H1 (cell line): ENCODE results near the gene GABRA4. TPM values are rescaled to one million over a fixed set of nuclear protein-coding genes. Genes with fewer than 3 reads are reported as not detected.
A peak's percentile ranks its signal among the peaks of the same experiment; 100 is the strongest.

Experiments used
- ASH2L ChIP-seq: fragments of 200-600, 300-600 bp; sonication (generic); IDR thresholded peaks from one replicate; pipeline ENCODE4 v1.7.1; 2017; ENCODE audit warnings: low read length
- BACH1 ChIP-seq: IDR thresholded peaks from 2 replicates; pipeline ENCODE4 v1.6.1; 2012; ENCODE audit warnings: low read length, improper control_type of control experiment
- BCL11A ChIP-seq, 2 experiments: IDR thresholded peaks; one replicate each; pipeline ENCODE4 v1.6.1; 2011; ENCODE audit warnings: low read depth in 2 of 2, low read length in 2 of 2, mild to moderate bottlenecking in 2 of 2
- CBX5 ChIP-seq: fragments of 300-800, 300-1000 bp; sonication (generic); IDR thresholded peaks from 2 replicates; pipeline ENCODE4 v1.7.1; 2016; ENCODE audit warnings: antibody characterized with exemption, low read length, low read depth
- CREB1 ChIP-seq: IDR thresholded peaks from 2 replicates; pipeline ENCODE4 v1.6.1; 2012; ENCODE audit warnings: inconsistent platforms
- EZH2 ChIP-seq: fragments of 200-600 bp; sonication (generic); IDR thresholded peaks from 2 replicates; pipeline ENCODE4 v1.7.1; 2012; ENCODE audit warnings: low read depth, mild to moderate bottlenecking, moderate library complexity, low read length, inconsistent platforms; ENCODE audit not compliant: severe bottlenecking
- GTF2F1 ChIP-seq: IDR thresholded peaks from 2 replicates; pipeline ENCODE4 v1.6.1; 2012; ENCODE audit warnings: low read depth, low read length, improper control_type of control experiment, borderline replicate concordance
- NANOG ChIP-seq: IDR thresholded peaks from 2 replicates; pipeline ENCODE4 v1.6.1; 2011; ENCODE audit warnings: low read length, low read depth, mild to moderate bottlenecking, inconsistent platforms; ENCODE audit not compliant: insufficient read depth, poor library complexity, severe bottlenecking
- POLR2A ChIP-seq, 2 experiments: IDR thresholded peaks; 1 replicate in 1 of 2; 2 replicates in 1 of 2; pipeline ENCODE4 v1.6.1; 2011; ENCODE audit warnings: low read depth in 2 of 2, low read length in 2 of 2, mild to moderate bottlenecking in 2 of 2; ENCODE audit errors: control extremely low read depth in 1 of 2
- RFX5 ChIP-seq: IDR thresholded peaks from 2 replicates; pipeline ENCODE4 v1.6.1; 2011; ENCODE audit warnings: low read depth, low read length, improper control_type of control experiment, borderline replicate concordance
- SP1 ChIP-seq: IDR thresholded peaks from 2 replicates; pipeline ENCODE4 v1.6.1; 2011; ENCODE audit warnings: low read depth, low read length
- SRF ChIP-seq: IDR thresholded peaks from 2 replicates; pipeline ENCODE4 v1.6.1; 2011; ENCODE audit warnings: mild to moderate bottlenecking, low read depth, low read length, moderate library complexity
- SUZ12 ChIP-seq: fragments of 200-600 bp; sonication (generic); IDR thresholded peaks from 2 replicates; pipeline ENCODE4 v1.6.1; 2012; ENCODE audit warnings: mild to moderate bottlenecking, inconsistent platforms, low read length, moderate library complexity, mixed read lengths
- TAF1 ChIP-seq: IDR thresholded peaks from 2 replicates; pipeline ENCODE4 v1.6.1; 2011; ENCODE audit warnings: mild to moderate bottlenecking, low read depth, low read length
- TBP ChIP-seq: IDR thresholded peaks from 2 replicates; pipeline ENCODE4 v1.6.1; 2011; ENCODE audit warnings: low read depth, low read length, improper control_type of control experiment
- YY1 ChIP-seq: IDR thresholded peaks from 2 replicates; pipeline ENCODE4 v1.6.1; 2011; ENCODE audit warnings: low read depth, mild to moderate bottlenecking, low read length
- ZNF274 ChIP-seq: IDR thresholded peaks from 2 replicates; pipeline ENCODE4 v1.7.0; 2012; ENCODE audit warnings: low read length, borderline replicate concordance; ENCODE audit errors: extremely low read depth
- polyA plus RNA-seq, 7 experiments: library from polyadenylated mRNA; depleted of rRNA in 3 of 7; stranded (reverse) in 5 of 7; unstranded in 2 of 7; fragments of >200 nt in 5 of 7; fragments of 200-250 nt in 2 of 7; gene quantifications; 1 replicate in 5 of 7; 2 replicates in 1 of 7; 4 replicates in 1 of 7; pipeline versions ENCODE4 v1.2.1 to v1.2.3, GENCODE V29; 2011 to 2013; ENCODE audit warnings: missing spikeins in 2 of 7, mixed read lengths in 2 of 7
- total RNA-seq: library from RNA; stranded (reverse); fragmentation: NEBNext Ultra II Directional; extraction: Animal tissue kit (Norgen Biotek cat#: 25700); gene quantifications from 2 replicates; pipeline ENCODE4 v1.2.1, GENCODE V29; 2021
- TF ChIP-seq, protein P1 (sequence below), 3 experiments: IDR thresholded peaks; 1 replicate in 2 of 3; 2 replicates in 1 of 3; pipeline versions ENCODE4 v1.5.1 to v1.6.1; 2011; ENCODE audit warnings: low read length in 3 of 3, mild to moderate bottlenecking in 3 of 3, inconsistent platforms in 2 of 3, low read depth in 1 of 3, moderate library complexity in 1 of 3; ENCODE audit not compliant: insufficient read depth in 1 of 3; ENCODE audit errors: control extremely low read depth in 1 of 3

GABRA4 gene
- total and polyA plus RNA-seq, 2 of the 8 experiments (the other 6 are each of a cell fraction or from before 2014, with no cell fraction given): 0.09 to 0.37 TPM

DNA sequence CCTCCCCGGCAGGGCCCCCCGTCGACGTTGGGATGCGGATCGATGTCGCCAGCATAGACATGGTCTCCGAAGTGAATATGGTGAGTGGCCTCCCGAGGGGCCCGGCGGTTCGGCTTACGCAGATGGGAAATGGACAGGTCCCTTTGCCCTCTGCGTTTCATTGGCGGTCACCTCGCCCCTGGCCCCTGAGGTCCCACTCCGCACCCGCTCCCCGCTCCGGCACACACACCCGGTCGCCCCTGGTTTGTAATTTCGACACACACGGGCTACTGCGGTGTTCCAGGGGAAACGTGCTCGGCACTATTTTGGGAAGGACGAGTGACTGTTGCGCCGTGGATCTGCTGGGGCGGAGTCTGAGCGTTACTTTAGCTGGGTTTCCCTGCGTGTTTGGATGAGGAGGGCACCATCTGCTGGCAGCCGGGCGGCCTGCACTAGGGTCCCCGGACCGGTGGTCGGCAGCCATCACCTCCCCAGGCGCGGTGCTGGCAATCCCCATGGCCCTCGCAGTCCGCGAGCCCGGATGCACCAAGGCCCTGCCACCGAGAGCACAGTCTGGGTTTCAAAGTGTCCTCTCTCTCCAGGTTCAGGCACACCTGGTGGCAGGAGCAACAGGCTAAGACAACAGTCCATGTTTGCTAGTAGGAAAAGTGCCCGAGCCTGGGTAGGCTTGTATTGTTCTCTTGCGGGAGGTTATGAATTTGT is 39.2 kb upstream of the GABRA4 start (continued):
- 0 out of 2 replicates have a peak, but pooled peaks have one; percentile 30 for TF ChIP-seq SUZ12
- no peak; the same call in 1 of the 2 replicates for TF ChIP-seq CREB1
- no peak for TF ChIP-seq SP1
- no peak for TF ChIP-seq CBX5
- no peak for TF ChIP-seq BCL11A (IDR thresholded peaks at IDR 0.05; ENCODE audit: low read depth in 2 of 2, low read length in 2 of 2)
- TF ChIP-seq ASH2L: peak; percentile 78
- TF ChIP-seq EZH2: no peak
- peak; percentile 44; the same call in 1 of the 2 replicates for TF ChIP-seq TAF1
- TF ChIP-seq TBP: no peak
- no peak for TF ChIP-seq RFX5
- TF ChIP-seq ZNF274: no peak
- no peak for TF ChIP-seq SRF
- TF ChIP-seq, protein P1, sequence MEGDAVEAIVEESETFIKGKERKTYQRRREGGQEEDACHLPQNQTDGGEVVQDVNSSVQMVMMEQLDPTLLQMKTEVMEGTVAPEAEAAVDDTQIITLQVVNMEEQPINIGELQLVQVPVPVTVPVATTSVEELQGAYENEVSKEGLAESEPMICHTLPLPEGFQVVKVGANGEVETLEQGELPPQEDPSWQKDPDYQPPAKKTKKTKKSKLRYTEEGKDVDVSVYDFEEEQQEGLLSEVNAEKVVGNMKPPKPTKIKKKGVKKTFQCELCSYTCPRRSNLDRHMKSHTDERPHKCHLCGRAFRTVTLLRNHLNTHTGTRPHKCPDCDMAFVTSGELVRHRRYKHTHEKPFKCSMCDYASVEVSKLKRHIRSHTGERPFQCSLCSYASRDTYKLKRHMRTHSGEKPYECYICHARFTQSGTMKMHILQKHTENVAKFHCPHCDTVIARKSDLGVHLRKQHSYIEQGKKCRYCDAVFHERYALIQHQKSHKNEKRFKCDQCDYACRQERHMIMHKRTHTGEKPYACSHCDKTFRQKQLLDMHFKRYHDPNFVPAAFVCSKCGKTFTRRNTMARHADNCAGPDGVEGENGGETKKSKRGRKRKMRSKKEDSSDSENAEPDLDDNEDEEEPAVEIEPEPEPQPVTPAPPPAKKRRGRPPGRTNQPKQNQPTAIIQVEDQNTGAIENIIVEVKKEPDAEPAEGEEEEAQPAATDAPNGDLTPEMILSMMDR (IDR thresholded peaks at IDR 0.05; ENCODE audit: control extremely low read depth in 1 of 3, insufficient read depth in 1 of 3, low read depth in 1 of 3, low read length in 3 of 3): peak; percentile 80 to 94 (median 90)
- TF ChIP-seq GTF2F1: no peak
- no peak for TF ChIP-seq POLR2A (IDR thresholded peaks at IDR 0.05; ENCODE audit: control extremely low read depth in 1 of 2, low read depth in 2 of 2, low read length in 2 of 2)
- TF ChIP-seq YY1: peak; percentile 85
- 0 out of 2 replicates have a peak, but pooled peaks have one; percentile 10 for TF ChIP-seq BACH1
- TF ChIP-seq NANOG: no peak
